GOT3 (cell line): ENCODE results near the gene DCAF8L1.
"Not testable (repeated sequence)": the region's sequence is repeated elsewhere in the genome, so short reads cannot be mapped to it uniquely, and the experiment has no call there.

Experiments
- DNase-seq: peaks from one replicate; lab custom pipeline; 2025; ENCODE audit warnings: mixed read lengths; lab: John Stamatoyannopoulos, UW

The DCAF8L1 gene

DNA sequence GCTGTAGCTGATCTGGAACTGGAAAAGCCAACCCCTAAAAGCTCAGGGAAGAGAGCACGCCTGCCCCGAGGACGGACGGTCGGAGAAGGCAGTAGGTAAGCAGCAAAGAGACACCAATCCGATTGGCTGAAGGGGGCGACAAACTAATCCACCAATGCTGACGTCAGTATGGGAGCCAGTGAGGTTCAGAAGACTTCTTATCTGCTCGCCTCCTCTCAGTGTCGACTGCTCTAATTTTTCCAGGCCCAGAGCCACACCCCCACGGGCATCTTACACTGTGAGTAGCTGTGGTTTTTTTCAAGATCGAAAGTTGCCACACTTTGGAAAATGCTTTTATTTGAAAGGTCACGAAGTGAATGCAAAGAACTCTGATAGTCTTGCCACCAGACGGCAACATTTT is at the start of gene DCAF8L1:
DCAF8L1 (minus strand) TSS at position 101 of the 400 bp plus-strand sequence. CDS start 115 bp downstream, outside the sequence.
- DNase-seq, result no peak

GRCh38 chrX:28022371-28022770 is 41.1 kb upstream of the DCAF8L1 start:
- no peak for DNase-seq

DNA sequence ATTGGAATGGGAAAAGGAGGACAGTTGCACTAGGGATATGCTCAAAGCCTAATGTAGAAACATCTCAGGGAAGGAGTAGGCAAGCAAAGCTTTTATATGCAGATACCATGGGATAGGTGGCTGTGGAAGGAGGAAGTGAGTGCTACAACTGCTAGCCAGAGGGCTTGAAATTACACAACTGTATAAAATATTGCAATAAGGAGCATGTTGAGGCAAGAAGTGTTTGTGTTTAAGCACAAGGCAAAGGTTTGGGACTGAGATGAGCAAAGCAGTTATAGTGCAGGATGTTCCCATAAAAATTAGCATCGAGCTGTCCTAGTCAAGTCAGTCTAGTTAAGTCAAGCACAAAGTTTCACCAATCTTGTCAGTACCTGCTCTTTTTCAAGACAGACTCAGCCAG is 35.6 kb upstream of the DCAF8L1 start:
- DNase-seq, result no peak

DNA sequence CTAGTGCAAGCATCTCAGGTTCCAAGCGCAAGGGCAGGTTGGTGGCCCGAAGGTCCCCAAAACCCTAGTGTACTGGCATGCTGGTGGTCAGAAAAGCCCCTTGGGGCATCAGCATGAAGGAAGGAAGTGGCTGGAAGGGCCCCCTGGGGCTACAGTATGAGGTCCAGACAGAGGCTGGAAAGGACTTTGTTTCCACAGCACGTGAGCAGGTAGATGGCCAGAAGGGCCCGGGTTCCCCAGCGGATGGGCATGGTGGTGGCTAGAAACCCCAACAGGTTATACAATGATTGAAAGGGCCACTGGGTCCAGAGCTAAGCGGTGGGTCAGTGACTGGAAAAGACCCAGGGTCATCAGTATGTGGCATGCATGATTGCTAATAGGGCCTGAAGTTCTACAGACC is 34.7 kb upstream of the DCAF8L1 start:
- no peak for DNase-seq

DNA sequence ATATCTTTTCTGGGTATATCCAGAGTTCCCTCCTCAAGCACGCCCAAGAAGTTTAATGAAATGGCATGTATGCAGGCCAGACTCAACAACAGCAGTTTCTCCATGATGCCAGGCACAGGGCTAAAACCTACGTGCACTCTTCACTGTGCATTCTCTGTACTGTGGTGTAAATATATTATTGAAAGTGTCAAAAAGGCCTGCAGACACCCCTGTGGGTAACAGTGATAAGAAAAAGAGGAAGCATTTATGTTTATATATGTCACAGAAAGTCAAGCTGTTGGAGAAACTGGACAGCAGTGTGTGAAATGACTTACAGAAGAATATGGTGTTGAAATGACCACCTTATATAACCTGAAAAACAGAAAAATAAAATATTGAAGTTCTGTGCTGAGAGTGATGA is 29.6 kb upstream of the DCAF8L1 start:
- DNase-seq, result no peak

- no peak for DNase-seq
Measured at GRCh38 chrX:27998666-27999065, 17.4 kb upstream of the DCAF8L1 start.

- DNase-seq, result no peak
Measured at GRCh38 chrX:27997622-27998021, 16.4 kb upstream of the DCAF8L1 start.

DNA sequence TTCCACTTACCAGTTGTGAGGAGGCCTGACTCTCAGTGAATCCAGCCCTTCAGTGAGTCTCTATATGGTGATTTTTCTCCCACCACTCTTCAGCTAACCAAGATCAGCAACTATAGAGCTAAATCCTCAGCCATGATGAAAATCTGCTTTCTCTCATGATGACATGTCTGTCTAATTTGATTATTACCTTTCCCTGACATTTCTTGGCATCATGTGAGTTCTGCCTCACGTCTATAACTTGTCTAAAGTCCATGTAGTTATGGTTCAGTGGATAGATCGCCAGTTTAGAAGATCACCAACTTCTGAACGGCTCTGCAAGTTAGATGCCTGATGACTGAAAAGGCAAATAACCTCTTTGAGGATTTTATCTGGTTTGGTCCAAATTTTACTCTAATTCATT is 14.9 kb upstream of the DCAF8L1 start:
- DNase-seq, result no peak

- DNase-seq, result no peak
Measured at GRCh38 chrX:27995611-27996010, 14.4 kb upstream of the DCAF8L1 start.

GRCh38 chrX:27987862-27988646 is 6.8 kb upstream of the DCAF8L1 start:
- DNase-seq, result no peak

DNA sequence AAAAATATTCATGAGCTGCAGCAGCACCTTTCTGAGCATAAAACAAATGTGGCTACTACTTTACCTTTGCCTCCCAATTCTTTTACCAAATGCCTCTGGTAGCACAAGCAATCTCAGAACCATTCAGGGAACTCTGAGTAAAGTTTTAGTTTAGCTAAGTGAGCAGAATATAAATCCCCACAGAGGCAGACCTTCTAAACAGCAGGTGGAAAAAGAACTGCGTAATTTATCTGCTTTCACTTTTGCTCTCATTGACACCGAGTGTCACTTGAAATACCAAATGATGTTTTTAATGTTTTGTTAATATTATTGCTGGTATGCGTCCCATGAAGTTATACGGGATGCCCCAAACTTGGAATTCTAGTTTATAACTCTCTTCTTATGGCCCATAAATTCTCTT is 4.3 kb downstream of the DCAF8L1 start:
- DNase-seq, result not testable (repeated sequence)

- DNase-seq, result no peak
Measured at GRCh38 chrX:27976284-27976683, 5.0 kb downstream of the DCAF8L1 start.

DNA sequence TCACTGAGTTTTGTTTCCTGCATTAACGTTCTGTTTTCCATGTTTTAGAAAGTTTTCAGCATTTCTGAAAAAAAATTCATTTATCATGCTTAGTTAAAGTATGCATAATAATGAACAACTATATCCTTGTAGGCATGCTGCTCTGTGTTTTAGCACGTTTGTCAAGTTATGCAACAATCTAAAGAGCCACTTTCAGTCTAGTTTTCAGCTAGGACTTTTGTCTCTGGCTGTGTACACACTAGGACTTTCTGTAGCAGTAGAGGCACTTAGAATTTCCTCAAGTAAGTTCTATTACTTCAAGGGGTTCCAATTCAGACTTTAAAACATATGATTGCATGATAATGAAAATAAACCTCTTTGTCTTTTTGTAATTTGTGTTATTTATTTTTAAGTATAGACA is 12.4 kb downstream of the DCAF8L1 start:
- DNase-seq, result no peak

GRCh38 chrX:27968352-27968751 is 12.9 kb downstream of the DCAF8L1 start:
- DNase-seq, result no peak

DNA sequence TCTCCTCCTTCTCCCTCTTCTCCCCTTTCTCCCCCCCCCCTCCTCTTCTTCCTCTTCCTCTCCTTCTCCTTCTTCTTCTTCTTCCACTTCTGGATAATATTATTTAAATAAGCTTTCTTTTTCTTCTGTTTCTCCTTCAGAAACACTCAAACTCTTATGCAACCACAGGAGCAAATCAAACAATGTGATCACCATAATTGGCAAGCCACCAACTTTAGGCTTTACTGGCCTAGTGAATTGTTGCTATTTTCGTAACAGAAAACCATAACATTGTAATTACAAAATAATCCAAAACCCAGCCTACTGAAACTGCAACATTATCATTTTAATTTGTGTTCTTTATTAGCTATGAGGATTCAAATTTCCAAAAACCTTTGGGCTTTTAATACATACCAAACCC is 14.3 kb downstream of the DCAF8L1 start:
- DNase-seq, result no peak

GRCh38 chrX:27966492-27966891 is 14.8 kb downstream of the DCAF8L1 start:
- no peak for DNase-seq

GRCh38 chrX:27965348-27965747 is 15.9 kb downstream of the DCAF8L1 start:
- not testable (repeated sequence) for DNase-seq

- DNase-seq, result no peak
Measured at GRCh38 chrX:27964432-27964831, 16.8 kb downstream of the DCAF8L1 start.

DNA sequence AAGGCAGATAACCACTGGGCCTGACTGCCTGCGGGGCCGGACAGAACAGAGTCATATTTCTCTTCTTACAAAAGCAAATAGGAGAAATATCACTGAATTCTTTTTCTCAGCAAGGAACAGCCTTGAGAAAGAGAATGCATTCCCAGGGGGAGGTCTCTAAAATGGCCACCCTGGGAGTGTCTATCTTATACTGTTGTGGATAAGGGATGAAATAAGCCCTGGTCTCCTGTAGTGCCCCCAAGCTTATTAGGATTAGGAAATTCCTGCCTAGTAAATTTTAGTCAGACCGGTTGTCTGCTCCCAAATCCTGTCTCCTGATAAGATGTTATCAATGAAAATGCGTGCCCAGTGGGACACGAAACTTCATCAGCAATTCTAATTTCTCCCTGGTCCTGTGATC is 20.8 kb downstream of the DCAF8L1 start:
- DNase-seq, result not testable (repeated sequence)

- DNase-seq, result no peak
Measured at GRCh38 chrX:27953171-27953570, 28.1 kb downstream of the DCAF8L1 start.

- no peak for DNase-seq
Measured at GRCh38 chrX:27933361-27933760, 47.9 kb downstream of the DCAF8L1 start.
